GM12892 (cell line): ENCODE measurements around the gene LRMDA.

Experiments used
- POLR2A ChIP-seq: IDR thresholded peaks from 2 replicates; pipeline ENCODE4 v1.6.1; 2011; ENCODE audit warnings: low read depth, low read length, control low read depth
- TAF1 ChIP-seq: IDR thresholded peaks from 2 replicates; pipeline ENCODE4 v1.6.1; 2011; ENCODE audit warnings: low read depth, mild to moderate bottlenecking, control low read depth, low read length, borderline replicate concordance

DNA sequence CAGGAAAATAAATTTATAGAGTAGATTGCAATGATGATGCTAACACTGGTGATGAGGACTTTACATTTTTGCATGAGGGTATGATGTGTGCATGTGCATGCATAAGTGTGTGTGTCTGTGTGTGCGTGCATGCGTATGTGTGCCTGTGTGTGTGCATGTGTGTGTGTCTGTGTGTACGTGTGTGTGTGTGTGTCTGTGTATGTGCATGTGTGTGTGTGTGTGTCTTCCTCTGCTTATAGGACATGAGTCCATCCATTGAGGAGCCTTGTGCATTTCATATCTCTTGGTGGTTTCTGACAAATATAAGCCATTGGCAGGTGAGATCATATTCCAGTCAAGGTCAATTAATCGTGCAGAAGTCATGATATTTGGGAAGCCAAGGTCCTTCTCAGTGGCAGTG, 277.8 kb downstream of the LRMDA start:
- TF ChIP-seq TAF1 (no peak), POLR2A (no peak)
